ENCODE measurements around the gene SRF.

Gene SRF

GRCh38 chr6:43202451-43202850 is 31.4 kb downstream of the SRF start:
- no peak overlapping the region for H3K4me3 ChIP-seq (ENCODE audit: control insufficient read depth, low read depth, low read length)
- TF ChIP-seq CTCF (conservative IDR thresholded peaks at IDR 0.05; ENCODE audit: control insufficient read depth, insufficient read depth, low read depth, low read length), result no peak
- no peak for DNase-seq (ENCODE audit: low read depth)

GRCh38 chr6:43203029-43203717 is 32.1 kb downstream of the SRF start:
- no peak overlapping the region for H3K4me3 ChIP-seq (ENCODE audit: control insufficient read depth, low read depth, low read length)
- no peak for TF ChIP-seq CTCF (conservative IDR thresholded peaks at IDR 0.05; ENCODE audit: control insufficient read depth, insufficient read depth, low read depth, low read length)
- no peak for DNase-seq (ENCODE audit: low read depth)

GRCh38 chr6:43203718-43204095 is 32.6 kb downstream of the SRF start:
- no peak for TF ChIP-seq CTCF (conservative IDR thresholded peaks at IDR 0.05; ENCODE audit: control insufficient read depth, insufficient read depth, low read depth, low read length)
- H3K4me3 ChIP-seq (ENCODE audit: control insufficient read depth, low read depth, low read length), result no peak overlapping the region
- no peak for DNase-seq (ENCODE audit: low read depth)

GRCh38 chr6:43204271-43205105 is 33.4 kb downstream of the SRF start:
- no peak for TF ChIP-seq CTCF (conservative IDR thresholded peaks at IDR 0.05; ENCODE audit: control insufficient read depth, insufficient read depth, low read depth, low read length)
- no peak for DNase-seq (ENCODE audit: low read depth)
- no peak overlapping the region for H3K4me3 ChIP-seq (ENCODE audit: control insufficient read depth, low read depth, low read length)

GRCh38 chr6:43205849-43206248 is 34.8 kb downstream of the SRF start:
- TF ChIP-seq CTCF (conservative IDR thresholded peaks at IDR 0.05; ENCODE audit: control insufficient read depth, insufficient read depth, low read depth, low read length), result no peak
- no peak for DNase-seq (ENCODE audit: low read depth)
- no peak overlapping the region for H3K4me3 ChIP-seq (ENCODE audit: control insufficient read depth, low read depth, low read length)

GRCh38 chr6:43207286-43207685 is 36.2 kb downstream of the SRF start:
- no peak overlapping the region for H3K4me3 ChIP-seq (ENCODE audit: control insufficient read depth, low read depth, low read length)
- TF ChIP-seq CTCF (conservative IDR thresholded peaks at IDR 0.05; ENCODE audit: control insufficient read depth, insufficient read depth, low read depth, low read length), result no peak
- no peak for DNase-seq (ENCODE audit: low read depth)
